ENCODE measurements around the gene KLHL22.

- TF ChIP-seq, protein P1, sequence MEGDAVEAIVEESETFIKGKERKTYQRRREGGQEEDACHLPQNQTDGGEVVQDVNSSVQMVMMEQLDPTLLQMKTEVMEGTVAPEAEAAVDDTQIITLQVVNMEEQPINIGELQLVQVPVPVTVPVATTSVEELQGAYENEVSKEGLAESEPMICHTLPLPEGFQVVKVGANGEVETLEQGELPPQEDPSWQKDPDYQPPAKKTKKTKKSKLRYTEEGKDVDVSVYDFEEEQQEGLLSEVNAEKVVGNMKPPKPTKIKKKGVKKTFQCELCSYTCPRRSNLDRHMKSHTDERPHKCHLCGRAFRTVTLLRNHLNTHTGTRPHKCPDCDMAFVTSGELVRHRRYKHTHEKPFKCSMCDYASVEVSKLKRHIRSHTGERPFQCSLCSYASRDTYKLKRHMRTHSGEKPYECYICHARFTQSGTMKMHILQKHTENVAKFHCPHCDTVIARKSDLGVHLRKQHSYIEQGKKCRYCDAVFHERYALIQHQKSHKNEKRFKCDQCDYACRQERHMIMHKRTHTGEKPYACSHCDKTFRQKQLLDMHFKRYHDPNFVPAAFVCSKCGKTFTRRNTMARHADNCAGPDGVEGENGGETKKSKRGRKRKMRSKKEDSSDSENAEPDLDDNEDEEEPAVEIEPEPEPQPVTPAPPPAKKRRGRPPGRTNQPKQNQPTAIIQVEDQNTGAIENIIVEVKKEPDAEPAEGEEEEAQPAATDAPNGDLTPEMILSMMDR (conservative IDR thresholded peaks at IDR 0.05 in 1 of 2, IDR thresholded peaks at IDR 0.05 in 1 of 2; ENCODE audit: extremely low read depth in 1 of 2, insufficient read depth in 1 of 2, low read depth in 1 of 2, low read length in 2 of 2) = no peak
- no peak for TF ChIP-seq EZH2 (IDR thresholded peaks at IDR 0.05; ENCODE audit: borderline replicate concordance, low read length)
These were observed 22.4 kb upstream of the KLHL22 start for GRCh38 chr22:20517841-20518592.

All from mammary epithelial cell (primary cell).